GM12878 (cell line): ENCODE results near the gene MEIS2. TPM values are rescaled to one million over a fixed set of nuclear protein-coding genes. Genes with fewer than 3 reads are reported as not detected.
A peak's percentile ranks its signal among the peaks of the same experiment; 100 is the strongest.

Source experiments
- ATAC-seq: fragments of 200-7000 bp; cut with Tn5 transposase; 3 replicates; pipeline ENCODE4 v1.9.1; 2020; ENCODE audit warnings: mild to moderate bottlenecking, moderate library complexity
- BruUV-seq: library from RNA; stranded (reverse); fragments of 400-500 nt; replicated peaks from 2 replicates; lab custom pipeline; 2021; lab: Mats Ljungman, UMichigan
- CTCF ChIA-PET: fragments of 300-600 bp; sonication (Branson Sonifier 250); formaldehyde crosslinking; extraction: SDS; loops from one replicate; lab custom pipeline; 2021; ENCODE audit warnings: inconsistent platforms; lab: Yijun Ruan, JAX
- POLR2A ChIA-PET: fragments of 350-600 bp; formaldehyde crosslinking; extraction: SDS; loops from one replicate; lab custom pipeline; 2021; ENCODE audit warnings: inconsistent platforms; lab: Charles Lee
- RAD21 ChIA-PET: fragments of 300-600 bp; sonication (Branson Sonifier 250); formaldehyde crosslinking; loops from one replicate; lab custom pipeline; 2023; ENCODE audit warnings: antibody characterized with exemption; ENCODE audit not compliant: unreplicated experiment; lab: Charles Lee
- SMC1A ChIA-PET: fragments of 300-600 bp; sonication (Branson Sonifier 250); formaldehyde crosslinking; loops from one replicate; lab custom pipeline; 2023; ENCODE audit not compliant: unreplicated experiment, uncharacterized antibody; lab: Charles Lee
- DNase-seq: peaks from one replicate; pipeline ENCODE4 v3.0.0-alpha.2; 2011; ENCODE audit warnings: low read depth, low spot score
- FAIRE-seq: peaks from 3 replicates; lab custom pipeline; 2011; peaks lifted over from hg19 to GRCh38; lab: Jason Lieb, UNC
- H2AFZ ChIP-seq: 2 replicates; pipeline ENCODE4 v1.6.0; 2011; ENCODE audit warnings: low read depth, low read length, control low read depth; ENCODE audit not compliant: control insufficient read depth
- H3K27ac ChIP-seq: 2 replicates; pipeline ENCODE4 v1.5.1; 2011; ENCODE audit warnings: control low read depth; ENCODE audit not compliant: control insufficient read depth, insufficient read depth
- H3K27me3 ChIP-seq, 2 experiments: replicated peaks in 1 of 2; 2 replicates each; pipeline versions ENCODE4 v1.6.0 to v1.6.1; 2011; ENCODE audit warnings: low read length in 1 of 2; ENCODE audit not compliant: control insufficient read depth in 2 of 2, insufficient read depth in 2 of 2
- H3K36me3 ChIP-seq, 2 experiments: 2 replicates each; pipeline ENCODE4 v1.5.1; 2011; ENCODE audit warnings: low read length in 1 of 2; ENCODE audit not compliant: control insufficient read depth in 2 of 2, insufficient read depth in 2 of 2
- H3K4me1 ChIP-seq: 2 replicates; pipeline ENCODE4 v1.6.1; 2011; ENCODE audit warnings: mild to moderate bottlenecking, low read length, moderate library complexity, mixed read lengths; ENCODE audit not compliant: control insufficient read depth, insufficient read depth
- H3K4me2 ChIP-seq: 2 replicates; pipeline ENCODE4 v1.6.0; 2011; ENCODE audit warnings: control low read depth; ENCODE audit not compliant: control insufficient read depth, insufficient read depth
- H3K4me3 ChIP-seq: fragments of 200-600 bp; sonication (generic); 2 replicates; pipeline ENCODE4 v1.5.1; 2016
- H3K79me2 ChIP-seq: 2 replicates; pipeline ENCODE4 v1.6.0; 2011; ENCODE audit warnings: low read length; ENCODE audit not compliant: control insufficient read depth, insufficient read depth
- H3K9ac ChIP-seq: 2 replicates; pipeline ENCODE4 v1.8.0; 2011; ENCODE audit warnings: low read length, control low read depth, mixed read lengths; ENCODE audit not compliant: control insufficient read depth, insufficient read depth
- H3K9me3 ChIP-seq: replicated peaks from 3 replicates; pipeline ENCODE4 v1.5.1; 2011; ENCODE audit warnings: mild to moderate bottlenecking, low read length; ENCODE audit not compliant: control insufficient read depth, insufficient read depth
- H4K20me1 ChIP-seq: 2 replicates; pipeline ENCODE4 v1.6.0; 2011; ENCODE audit not compliant: control insufficient read depth, insufficient read depth
- CBX5 ChIP-seq: sonication (generic); IDR thresholded peaks from 2 replicates; pipeline ENCODE4 v1.6.1; 2016; ENCODE audit warnings: low read depth, moderate library complexity, mild to moderate bottlenecking, inconsistent platforms
- EGR1 ChIP-seq, 2 experiments: IDR thresholded peaks; 1 replicate in 1 of 2; 2 replicates in 1 of 2; pipeline ENCODE4 v1.6.1; 2011 to 2012; ENCODE audit warnings: low read depth in 2 of 2, low read length in 2 of 2, borderline replicate concordance in 1 of 2, mild to moderate bottlenecking in 1 of 2, moderate library complexity in 1 of 2
- FOXK2 ChIP-seq: fragments of 450-650 bp; IDR thresholded peaks from 2 replicates; pipeline ENCODE4 v1.6.1; 2017; ENCODE audit warnings: mild to moderate bottlenecking, moderate library complexity
- HCFC1 ChIP-seq: fragments of 150-350 bp; IDR thresholded peaks from 2 replicates; pipeline ENCODE4 v1.6.1; 2014; ENCODE audit warnings: low read length
- KLF5 ChIP-seq: fragments of 450-650 bp; IDR thresholded peaks from 2 replicates; pipeline ENCODE4 v1.6.1; 2014; ENCODE audit warnings: mild to moderate bottlenecking; ENCODE audit not compliant: partially characterized antibody
- MLLT1 ChIP-seq: fragments of 450-650 bp; IDR thresholded peaks from 2 replicates; pipeline ENCODE4 v1.6.1; 2016; ENCODE audit warnings: mild to moderate bottlenecking
- MTA3 ChIP-seq: IDR thresholded peaks from 2 replicates; pipeline ENCODE4 v1.6.1; 2012; ENCODE audit warnings: low read length, inconsistent platforms, borderline replicate concordance
- NR2F1 ChIP-seq: fragments of 450-650 bp; conservative IDR thresholded peaks from 2 replicates; pipeline ENCODE4 v1.6.1; 2017; ENCODE audit warnings: mild to moderate bottlenecking
- SMAD1 ChIP-seq: fragments of 450-650 bp; IDR thresholded peaks from 2 replicates; pipeline ENCODE4 v1.6.1; 2018; ENCODE audit warnings: mild to moderate bottlenecking, low read depth; ENCODE audit not compliant: partially characterized antibody
- SMC3 ChIP-seq: IDR thresholded peaks from 2 replicates; pipeline ENCODE4 v1.6.1; 2011; ENCODE audit warnings: low read length, improper control_type of control experiment, borderline replicate concordance
- SRF ChIP-seq, 2 experiments: IDR thresholded peaks; 2 replicates each; pipeline ENCODE4 v1.6.1; 2011; ENCODE audit warnings: low read depth in 2 of 2, low read length in 2 of 2, mild to moderate bottlenecking in 1 of 2, moderate library complexity in 1 of 2
- SUPT20H ChIP-seq: IDR thresholded peaks from 2 replicates; pipeline ENCODE4 v1.6.1; 2011; ENCODE audit warnings: low read depth, mild to moderate bottlenecking, low read length, moderate library complexity, borderline replicate concordance; ENCODE audit not compliant: control insufficient read depth
- ZBTB40 ChIP-seq: fragments of 450-650 bp; IDR thresholded peaks from 2 replicates; pipeline ENCODE4 v1.6.1; 2016; ENCODE audit warnings: mild to moderate bottlenecking, moderate library complexity, borderline replicate concordance
- ZNF217 ChIP-seq: fragments of 450-650 bp; IDR thresholded peaks from 2 replicates; pipeline ENCODE4 v1.6.1; 2017; ENCODE audit warnings: antibody characterized with exemption, mild to moderate bottlenecking
- ZNF274 ChIP-seq: IDR thresholded peaks from one replicate; pipeline ENCODE4 v1.8.0; 2011; ENCODE audit not compliant: insufficient read length, insufficient read depth
- WGBS: methylation state at CpG from one replicate; pipeline ENCODE4 v1.1.6; 2016; ENCODE audit warnings: low lambda C conversion rate; ENCODE audit not compliant: insufficient replicate concordance, insufficient coverage; ENCODE audit errors: missing lambda C conversion rate; 5-methylcytosine and 5-hydroxymethylcytosine counted together
- in situ Hi-C: fragments of 300-500 bp; cut with MboI; formaldehyde crosslinking; loops from 9 replicates; pipeline ENCODE4 v1.14.3; 2018; ENCODE audit warnings: mixed read lengths
- intact Hi-C: fragments of 100-400 bp; cut with micrococcal nuclease; formaldehyde crosslinking; loops from one replicate; pipeline ENCODE4 v1.14.2; 2022; ENCODE audit not compliant: unreplicated experiment
- polyA plus RNA-seq, 11 experiments: library from polyadenylated mRNA; depleted of rRNA in 4 of 11; unstranded in 6 of 11; stranded (reverse) in 5 of 11; fragments of >200 nt; fragmentation: Nextera tagmentation in 4 of 11; fragmentation: Illumina TruSeq in 1 of 11; extraction: Ambion mirVana in 4 of 11; extraction: Trizol in 1 of 11; gene quantifications; 1 replicate in 1 of 11; 2 replicates in 10 of 11; pipeline versions ENCODE4 v1.2.1 to v1.2.3, GENCODE V29; 2011 to 2016; ENCODE audit warnings: inconsistent platforms in 2 of 11, missing spikeins in 2 of 11, low read depth in 1 of 11
- total RNA-seq, 4 experiments: library from RNA; depleted of rRNA in 3 of 4; stranded (reverse); fragments of >200 nt in 3 of 4; fragmentation: Illumina TruSeq in 1 of 4; extraction: Trizol in 1 of 4; gene quantifications; 2 replicates each; pipeline versions ENCODE4 v1.2.1 to v1.2.3, GENCODE V29; 2013 to 2021
- TF ChIP-seq, protein P1 (sequence below): IDR thresholded peaks from 2 replicates; pipeline ENCODE4 v1.6.1; 2011; ENCODE audit warnings: borderline replicate concordance, low read depth, mild to moderate bottlenecking, moderate library complexity, low read length; ENCODE audit not compliant: insufficient read depth, poor library complexity, severe bottlenecking

Gene MEIS2
- total and polyA plus RNA-seq, 10 of the 15 experiments (the other 5 are each of a cell fraction or from before 2014, with no cell fraction given): 9.2 to 54.0 (median 20.4) TPM

- no TSS peak for BruUV-seq
- FAIRE-seq (no peak), DNase-seq (no peak), ATAC-seq (peak; percentile 76)
- CTCF ChIA-PET: interaction anchor here (0.9 to 1.9 kb wide), 4 partner anchors 255 to 378 kb away, joined by 3 to 7 read pairs (median 3); no protein-coding TSS in a partner anchor
- Histone ChIP-seq H3K9ac (no peak overlapping the region), H4K20me1 (no peaks in the 10 kb centered on the region), H3K27ac (no peak overlapping the region), H3K79me2 (no peaks in the 10 kb centered on the region), H3K27me3 (peaks cover 7 to 24% of the 10 kb centered on the region in 2 experiments), H2AFZ (peak overlapping the region; percentile 56), H3K4me2 (peak overlapping the region; percentile 69; the same call in 1 of the 2 replicates), H3K4me1 (0 out of 2 replicates have a peak, but pooled peaks cover 4% of the 10 kb centered on the region), H3K36me3 (no peaks in the 10 kb centered on the region), H3K4me3 (no peak overlapping the region), H3K9me3 (no peaks in the 10 kb centered on the region)
- TF ChIP-seq MTA3 (no peak), FOXK2 (no peak), SMC3 (no peak), ZBTB40 (no peak), EGR1 (IDR thresholded peaks at IDR 0.05; ENCODE audit: borderline replicate concordance in 1 of 2, low read depth in 2 of 2, low read length in 2 of 2) (no peak), MLLT1 (no peak), SMAD1 (no peak), KLF5 (no peak), NR2F1 (no peak), SUPT20H (no peak), ZNF217 (no peak), SRF (IDR thresholded peaks at IDR 0.05; ENCODE audit: low read depth in 2 of 2, low read length in 2 of 2) (no peak), HCFC1 (no peak), CBX5 (no peak), ZNF274 (no peak)
- TF ChIP-seq, protein P1, sequence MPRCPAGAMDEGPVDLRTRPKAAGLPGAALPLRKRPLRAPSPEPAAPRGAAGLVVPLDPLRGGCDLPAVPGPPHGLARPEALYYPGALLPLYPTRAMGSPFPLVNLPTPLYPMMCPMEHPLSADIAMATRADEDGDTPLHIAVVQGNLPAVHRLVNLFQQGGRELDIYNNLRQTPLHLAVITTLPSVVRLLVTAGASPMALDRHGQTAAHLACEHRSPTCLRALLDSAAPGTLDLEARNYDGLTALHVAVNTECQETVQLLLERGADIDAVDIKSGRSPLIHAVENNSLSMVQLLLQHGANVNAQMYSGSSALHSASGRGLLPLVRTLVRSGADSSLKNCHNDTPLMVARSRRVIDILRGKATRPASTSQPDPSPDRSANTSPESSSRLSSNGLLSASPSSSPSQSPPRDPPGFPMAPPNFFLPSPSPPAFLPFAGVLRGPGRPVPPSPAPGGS: no peak
- intact Hi-C loops (no loop called here), in situ Hi-C loops (loop anchor here (25.0 kb wide), 1 partner anchor 1010 kb away; no protein-coding TSS in a partner anchor)
- POLR2A ChIA-PET: no interaction called here
- RAD21 ChIA-PET: interaction anchor here (1.0 to 1.1 kb wide), 2 partner anchors 227 to 1126 kb away, joined by 3 read pairs; no protein-coding TSS in a partner anchor
- SMC1A ChIA-PET: interaction anchor here (0.6 to 11.0 kb wide), 9 partner anchors 48 to 427 kb away, joined by 3 to 130 read pairs (median 3); partner anchors contain the start of gene MEIS2
- WGBS: 6% methylated on average over 7 of the region's 8 CpGs
These were observed 223.1 kb downstream of the MEIS2 start for GRCh38 chr15:36877294-36877693.
